GM19324 (cell line): ENCODE data around the gene KCNMB1.
"Not testable (repeated sequence)": the region's sequence is repeated elsewhere in the genome, so short reads cannot be mapped to it uniquely, and the experiment has no call there.

Source experiments
- ATAC-seq: cut with Tn5 transposase; IDR thresholded peaks from one replicate; pipeline ENCODE4 v1.9.1; 2021; ENCODE audit warnings: mild to moderate bottlenecking, moderate library complexity; ENCODE audit not compliant: unreplicated experiment, low FRiP score

Gene KCNMB1

DNA sequence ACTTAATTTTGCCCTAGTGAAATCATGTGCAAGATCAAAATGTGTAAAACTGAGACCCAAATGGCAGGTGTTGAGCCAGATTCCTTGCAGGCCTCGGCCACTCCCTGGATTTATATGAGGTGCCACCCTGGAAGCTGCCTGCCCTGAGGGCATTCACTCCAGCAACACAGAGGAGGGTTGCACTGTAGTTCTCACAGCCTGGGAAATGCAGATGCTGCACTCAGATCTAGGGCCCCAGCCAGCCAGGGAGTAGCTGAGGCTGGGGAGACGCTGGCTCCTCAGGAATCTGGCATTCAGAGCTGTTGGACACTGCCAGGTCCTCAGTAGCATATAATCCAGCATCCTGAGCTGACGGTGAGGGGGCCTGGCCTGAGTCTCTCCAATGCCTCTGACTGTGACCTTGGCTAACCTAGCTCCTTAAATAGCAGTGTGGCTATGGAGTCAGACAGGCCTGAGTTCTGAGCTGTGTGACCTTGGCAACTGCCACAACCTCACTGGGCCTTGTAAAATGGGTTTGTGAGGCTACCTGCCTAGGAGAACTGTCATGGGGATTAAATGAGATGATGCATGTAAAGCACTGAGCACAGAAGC, 8.7 kb downstream of the KCNMB1 start:
- no peak for ATAC-seq

DNA sequence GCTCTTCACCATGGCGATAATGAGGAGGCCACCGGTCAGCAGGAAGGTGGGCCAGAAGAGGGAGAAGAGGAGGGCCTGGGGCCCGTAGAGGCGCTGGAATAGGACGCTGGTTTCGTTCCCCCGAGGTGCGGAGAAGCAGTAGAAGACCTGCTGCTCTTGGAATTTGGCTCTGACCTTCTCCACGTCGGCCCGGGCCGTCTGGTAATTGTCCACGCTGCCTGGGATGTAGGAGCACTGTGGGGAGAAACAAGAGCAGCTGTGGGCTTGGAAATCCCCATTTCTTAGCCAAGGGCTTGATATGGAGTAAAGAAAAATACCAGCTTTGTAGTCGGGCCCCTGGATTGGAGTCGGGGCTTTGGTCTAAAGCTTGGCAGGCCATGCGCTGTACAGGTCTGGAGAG, 10.4 kb downstream of the KCNMB1 start:
- no peak for ATAC-seq

DNA sequence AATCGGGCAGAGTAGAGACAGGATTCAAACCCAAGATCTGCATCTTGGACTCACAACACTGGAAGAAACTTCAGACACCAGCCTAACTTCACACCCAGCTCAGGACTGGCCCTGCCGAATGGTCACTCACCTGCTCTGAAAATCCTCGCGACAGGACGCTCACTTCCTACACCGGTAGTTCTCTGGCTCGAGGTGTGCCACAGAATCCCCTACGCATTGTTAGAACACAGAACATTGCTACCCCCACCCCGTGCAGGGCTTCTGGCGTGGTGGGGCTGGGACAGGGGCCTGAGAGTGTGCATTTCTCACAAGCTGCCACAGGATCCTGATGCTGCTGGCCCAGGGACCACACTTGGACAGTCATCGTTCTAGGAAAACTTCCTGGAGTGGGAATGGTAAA, 12.1 kb downstream of the KCNMB1 start:
- no peak for ATAC-seq

DNA sequence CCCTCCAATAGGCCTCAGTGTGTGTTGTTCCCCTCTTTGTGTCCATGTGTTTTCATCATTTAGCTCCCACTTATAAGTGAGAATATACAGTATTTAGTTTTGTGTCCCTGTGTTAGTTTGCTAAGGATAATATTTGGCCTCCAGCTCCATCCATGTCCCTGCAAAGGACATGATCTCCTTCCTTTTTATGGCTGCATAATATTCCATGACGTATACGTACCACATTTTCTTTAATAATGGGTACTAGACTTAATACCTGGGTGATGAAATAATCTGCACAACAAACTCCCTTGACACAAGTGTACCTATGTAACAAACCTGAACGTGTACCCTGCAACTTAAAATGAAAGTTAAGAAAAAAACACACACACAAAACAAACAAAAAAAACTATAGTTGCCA, 12.6 kb downstream of the KCNMB1 start:
- not testable (repeated sequence) for ATAC-seq

DNA sequence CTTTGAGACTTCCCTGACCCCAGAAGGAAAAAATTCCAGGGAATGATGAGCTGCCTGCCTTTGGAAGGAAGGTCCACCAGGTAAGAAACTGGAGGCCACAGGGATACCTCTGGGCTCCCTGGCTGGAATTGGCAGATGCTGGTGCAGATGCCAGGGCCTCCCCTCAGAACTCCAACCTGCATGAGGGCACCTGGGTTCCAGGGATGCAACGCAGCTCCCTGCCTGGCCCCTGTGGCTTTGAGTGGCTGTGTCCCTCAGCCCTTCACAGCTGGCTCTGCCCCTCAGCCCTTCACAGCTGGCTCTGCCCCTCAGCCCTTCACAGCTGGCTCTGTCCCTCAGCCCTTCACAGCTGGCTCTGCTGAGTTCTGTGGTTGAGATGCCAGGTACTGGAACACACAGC, 13.9 kb downstream of the KCNMB1 start:
- ATAC-seq: no peak

DNA sequence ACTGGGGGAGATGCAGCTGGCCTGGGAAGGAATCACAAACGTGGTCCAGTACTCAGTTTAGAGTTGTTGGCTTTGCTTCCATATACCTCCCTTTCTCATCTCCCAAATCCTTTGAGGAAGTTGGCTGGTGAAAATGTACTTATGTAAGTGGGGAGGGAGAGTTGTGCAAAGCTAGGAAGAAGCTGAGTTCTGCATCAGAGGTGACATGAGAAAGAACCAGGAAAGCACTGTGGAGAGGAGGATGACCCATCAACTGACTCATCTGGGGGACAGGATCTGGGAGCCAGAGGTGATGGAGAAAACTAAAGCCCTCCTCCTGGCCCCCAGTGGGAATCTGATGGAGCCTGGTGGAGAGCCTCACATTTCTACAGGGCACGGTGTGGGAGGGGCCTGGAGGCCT, 16.2 kb downstream of the KCNMB1 start:
- ATAC-seq: no peak

DNA sequence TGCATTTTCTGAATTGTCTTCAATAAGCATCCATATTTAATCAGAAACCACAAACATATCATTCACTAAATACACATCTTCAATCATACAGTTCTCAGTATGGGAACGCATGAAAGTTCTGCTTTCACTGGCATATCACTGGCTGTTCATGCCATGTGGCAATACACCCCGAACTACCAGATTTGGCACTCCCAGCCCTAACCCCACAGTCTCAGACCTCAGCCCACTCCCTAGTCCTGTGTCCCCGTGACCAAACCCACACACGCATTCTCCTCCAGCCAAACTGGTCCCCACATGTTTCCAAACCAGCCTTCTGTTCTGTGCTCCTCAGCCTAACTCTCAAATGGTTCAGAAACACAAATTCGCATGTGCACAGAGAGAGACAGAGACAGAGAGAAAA, 20.6 kb downstream of the KCNMB1 start:
- no peak for ATAC-seq

DNA sequence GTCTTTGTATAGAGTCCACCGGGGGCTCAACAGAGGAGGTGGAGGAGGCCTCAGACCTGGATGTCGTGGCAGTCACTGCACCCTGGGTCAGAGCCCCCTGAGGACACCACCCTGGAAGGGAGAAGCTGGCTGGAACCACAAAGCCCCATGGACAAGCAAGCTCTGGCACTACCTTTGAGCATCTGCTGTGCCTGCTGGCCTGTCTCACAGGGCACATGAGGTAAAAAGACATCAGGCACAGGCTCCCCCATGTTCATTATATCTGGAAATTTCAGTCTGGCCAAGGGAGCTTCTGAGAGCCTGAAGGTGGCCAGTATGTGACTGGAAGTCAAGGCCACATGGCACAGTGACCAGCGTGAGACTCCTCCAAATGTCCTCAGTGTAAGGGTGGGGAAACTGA, 22.9 kb downstream of the KCNMB1 start:
- no peak for ATAC-seq

DNA sequence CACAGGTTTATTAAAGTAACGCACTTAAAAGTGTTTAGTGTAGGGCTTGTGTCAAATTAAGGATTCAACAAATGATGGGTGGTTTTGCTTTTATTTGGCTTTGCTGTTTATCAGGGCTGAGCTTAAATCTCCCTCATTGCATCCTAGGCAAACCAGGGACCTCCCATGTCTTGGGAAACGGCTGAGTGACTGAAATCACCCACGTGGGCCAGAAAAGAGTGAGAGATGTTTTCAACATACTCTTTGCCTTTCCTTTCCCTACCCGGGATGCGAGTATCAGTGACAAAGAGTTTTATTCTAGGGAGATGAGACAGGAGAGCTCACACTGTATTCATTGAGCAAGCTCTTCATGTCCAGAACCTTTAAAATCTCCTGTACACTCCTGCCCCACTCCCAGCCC, 23.3 kb downstream of the KCNMB1 start:
- no peak for ATAC-seq

DNA sequence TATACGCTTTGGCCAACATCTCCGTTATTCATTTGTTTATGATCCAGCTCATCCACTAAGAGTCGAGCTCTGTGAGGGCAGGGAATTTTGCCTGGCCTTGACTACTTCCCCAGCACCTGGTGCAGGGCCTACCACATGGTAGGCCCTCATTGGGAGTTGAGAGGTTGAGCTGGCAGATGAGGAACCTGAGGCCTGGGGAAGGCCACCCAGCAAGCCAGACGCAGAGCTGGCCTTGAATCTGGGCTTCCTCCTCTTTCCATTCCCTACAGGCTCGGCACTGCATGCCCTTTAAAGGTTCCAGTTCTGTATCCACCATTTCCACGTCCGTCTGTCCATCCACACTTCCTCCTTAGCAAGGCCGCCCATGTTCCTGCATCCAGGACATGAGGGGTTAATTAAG, 24.2 kb downstream of the KCNMB1 start:
- no peak for ATAC-seq

DNA sequence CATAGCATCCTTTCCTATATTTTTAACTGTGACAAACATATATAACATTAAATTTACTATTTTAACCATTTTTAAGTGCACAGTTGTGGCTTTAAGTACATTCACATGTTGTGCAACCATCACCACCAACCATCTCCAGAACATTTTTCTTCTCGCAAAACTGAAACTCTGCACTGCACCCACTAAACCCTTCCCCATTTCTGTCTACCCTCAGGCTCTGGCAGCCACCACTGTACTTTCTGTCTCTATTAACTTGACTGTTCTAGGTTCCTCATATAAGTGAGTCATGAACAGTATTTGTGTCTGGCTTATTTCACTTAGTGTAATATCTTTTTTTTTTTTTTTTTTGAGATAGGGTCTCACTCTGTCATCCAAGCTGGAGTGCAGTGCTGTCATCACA, 25.5 kb downstream of the KCNMB1 start:
- no peak for ATAC-seq

DNA sequence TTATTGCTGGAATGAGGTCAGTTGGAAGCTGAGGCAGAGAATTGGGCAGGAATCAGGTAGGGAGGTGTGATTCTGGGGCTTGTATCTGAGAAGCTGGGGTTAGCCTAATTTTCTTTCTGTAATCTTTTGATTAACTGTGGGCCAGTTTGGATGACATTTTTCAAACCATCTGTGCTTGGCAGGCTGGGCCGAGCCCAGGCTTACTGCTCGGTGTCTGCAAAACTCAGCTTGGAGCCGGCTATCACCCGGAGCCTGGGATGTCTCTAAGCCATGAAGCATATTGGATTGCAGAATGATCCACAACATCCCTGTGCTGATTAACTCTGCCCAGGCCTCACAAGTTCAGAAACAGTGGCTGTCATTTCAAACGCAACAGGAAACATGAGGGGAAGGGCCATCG, 26.5 kb downstream of the KCNMB1 start:
- no peak for ATAC-seq

DNA sequence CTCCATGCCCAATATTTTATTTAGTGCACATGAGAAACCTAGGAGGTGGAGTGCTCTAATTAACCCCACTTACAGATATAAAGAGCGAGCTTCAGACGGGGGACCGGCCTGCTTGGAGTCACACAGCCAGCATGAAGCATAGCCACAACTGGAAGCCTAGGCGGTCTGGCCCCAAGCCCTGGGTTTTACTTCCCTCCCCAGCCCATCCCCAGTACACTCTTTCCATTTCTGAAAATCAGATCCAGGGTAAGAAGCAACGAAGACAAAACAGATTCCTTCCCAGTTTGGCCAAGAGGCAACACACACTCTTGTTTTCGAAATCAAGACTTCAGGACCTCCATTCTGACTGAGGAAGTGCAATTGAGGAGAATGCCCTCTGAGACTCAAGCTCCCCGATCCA, 27.1 kb downstream of the KCNMB1 start:
- no peak for ATAC-seq

DNA sequence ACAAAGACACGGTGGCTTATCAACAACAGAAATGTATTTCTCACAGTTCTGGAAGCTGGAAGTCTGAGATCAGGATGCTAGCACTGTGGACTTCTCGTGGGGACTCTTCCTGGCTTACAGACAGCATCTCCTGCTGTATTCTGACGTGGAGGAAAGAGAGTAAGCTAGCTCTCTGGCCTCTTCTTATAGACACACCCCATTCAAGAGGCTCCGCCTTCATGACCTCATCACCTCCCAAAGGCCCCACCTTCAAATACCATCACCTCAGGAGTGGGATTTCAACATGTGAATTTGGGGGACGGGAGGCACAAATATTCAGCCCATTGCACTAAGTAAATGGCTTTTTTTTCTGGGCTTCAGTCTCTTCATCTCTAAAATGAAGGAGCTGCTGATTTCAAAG, 27.6 kb downstream of the KCNMB1 start:
- no peak for ATAC-seq

DNA sequence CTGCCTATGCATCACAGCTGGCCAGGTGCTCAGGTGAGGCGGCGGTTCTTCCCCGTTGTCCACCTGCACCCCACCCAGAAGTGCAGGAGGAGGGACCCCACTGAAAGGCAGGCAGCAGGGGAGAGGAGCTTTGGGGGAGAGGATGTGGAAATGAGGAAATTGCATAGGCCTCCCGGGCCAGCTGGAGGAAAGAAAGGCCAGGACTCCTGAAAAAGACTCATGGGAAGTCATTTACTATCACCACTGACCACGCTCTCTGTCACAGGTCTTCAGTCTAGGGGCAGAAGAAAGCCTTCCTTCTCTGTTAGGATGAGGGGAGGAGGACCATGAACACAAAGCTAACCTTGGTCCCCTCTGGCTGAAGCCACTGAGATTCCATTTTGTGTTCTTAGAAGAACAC, 28.1 kb downstream of the KCNMB1 start:
- no peak for ATAC-seq

DNA sequence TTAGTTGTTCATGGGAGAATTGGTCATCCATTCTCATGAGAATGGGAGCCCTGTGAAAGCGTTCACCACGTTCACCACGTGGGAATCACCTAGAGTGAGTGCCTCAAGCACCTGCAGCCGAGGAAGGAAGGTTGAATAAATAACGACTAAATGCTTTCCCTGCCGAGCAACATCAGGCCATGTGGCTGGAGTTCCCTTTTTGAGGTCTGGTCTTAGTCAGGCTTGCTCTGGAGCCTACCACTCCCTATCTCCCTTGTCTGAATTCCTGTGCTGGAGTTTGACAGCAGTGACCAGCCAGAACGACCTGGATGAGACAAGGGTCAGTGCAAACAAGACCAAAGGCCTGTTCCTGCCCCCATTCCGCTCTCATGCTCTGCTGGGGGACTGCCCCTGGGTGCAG, 28.5 kb downstream of the KCNMB1 start:
- no peak for ATAC-seq

DNA sequence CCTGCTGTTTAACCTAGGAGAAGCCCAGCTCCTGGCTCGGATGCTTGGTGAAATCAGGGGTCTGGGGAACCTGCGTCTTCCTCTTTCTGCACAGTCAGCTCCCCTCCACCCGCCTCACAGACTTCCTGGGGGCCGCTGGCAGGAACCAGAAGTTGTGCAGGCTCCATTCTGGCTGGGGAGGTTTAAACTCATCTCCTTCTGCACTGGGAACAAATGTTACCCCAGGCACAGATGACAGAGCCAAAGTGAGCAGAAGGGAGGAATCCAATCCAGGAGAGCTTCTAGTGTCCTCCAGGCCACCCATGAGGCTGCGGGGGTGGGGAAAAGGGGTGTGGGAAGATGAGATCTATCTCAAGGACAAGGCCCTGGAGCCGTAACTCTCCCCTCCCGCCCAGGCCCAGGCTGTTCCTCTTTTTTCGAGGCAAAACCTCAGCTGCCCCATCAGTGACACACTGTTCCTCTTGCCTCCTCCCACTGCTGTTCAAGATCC, 31.2 kb downstream of the KCNMB1 start:
- no peak for ATAC-seq

DNA sequence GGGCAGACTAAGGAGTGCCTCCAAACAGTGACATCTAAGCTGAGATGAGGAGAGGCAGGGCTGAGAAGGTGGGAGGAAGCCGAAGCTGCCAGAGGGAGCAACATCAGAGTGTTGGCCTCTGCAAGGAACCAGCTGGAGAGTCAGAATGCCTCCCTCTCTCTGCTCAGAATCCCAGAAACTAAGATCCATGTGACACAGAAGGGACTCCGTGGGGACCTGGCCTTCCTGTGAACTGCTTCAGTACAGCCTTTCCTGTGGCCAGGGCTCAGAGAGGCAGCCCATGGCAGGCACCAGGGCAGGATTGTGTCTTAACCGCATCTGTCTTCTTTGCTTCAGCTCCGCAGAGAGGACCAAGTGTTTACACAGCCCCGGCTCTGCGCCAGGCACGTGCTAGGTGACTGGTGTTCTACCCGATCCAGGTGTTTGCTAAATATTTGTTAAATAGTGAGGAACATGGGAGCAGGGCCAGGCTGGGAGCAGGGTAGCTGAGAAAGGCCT, 33.5 kb downstream of the KCNMB1 start:
- no peak for ATAC-seq

DNA sequence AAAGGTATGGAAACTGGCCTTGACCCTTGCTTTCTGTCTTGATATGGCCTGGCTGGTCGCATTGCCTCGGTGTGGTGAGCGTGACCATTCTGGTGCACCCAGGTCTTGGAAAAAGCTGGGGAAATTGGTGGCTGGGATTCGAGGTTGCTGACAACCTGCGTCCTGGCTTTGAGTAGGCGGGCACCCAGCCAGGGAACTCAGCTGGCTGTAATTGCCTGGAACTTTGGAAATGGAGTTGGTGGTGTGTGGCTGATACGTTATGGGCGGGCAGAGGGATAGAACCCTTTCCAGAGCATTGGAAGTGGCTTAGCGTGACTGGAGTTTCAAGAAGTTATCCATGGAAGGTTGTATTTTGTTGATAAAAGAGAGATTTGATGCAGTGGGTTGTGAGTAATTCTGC, 35.2 kb downstream of the KCNMB1 start:
- no peak for ATAC-seq

DNA sequence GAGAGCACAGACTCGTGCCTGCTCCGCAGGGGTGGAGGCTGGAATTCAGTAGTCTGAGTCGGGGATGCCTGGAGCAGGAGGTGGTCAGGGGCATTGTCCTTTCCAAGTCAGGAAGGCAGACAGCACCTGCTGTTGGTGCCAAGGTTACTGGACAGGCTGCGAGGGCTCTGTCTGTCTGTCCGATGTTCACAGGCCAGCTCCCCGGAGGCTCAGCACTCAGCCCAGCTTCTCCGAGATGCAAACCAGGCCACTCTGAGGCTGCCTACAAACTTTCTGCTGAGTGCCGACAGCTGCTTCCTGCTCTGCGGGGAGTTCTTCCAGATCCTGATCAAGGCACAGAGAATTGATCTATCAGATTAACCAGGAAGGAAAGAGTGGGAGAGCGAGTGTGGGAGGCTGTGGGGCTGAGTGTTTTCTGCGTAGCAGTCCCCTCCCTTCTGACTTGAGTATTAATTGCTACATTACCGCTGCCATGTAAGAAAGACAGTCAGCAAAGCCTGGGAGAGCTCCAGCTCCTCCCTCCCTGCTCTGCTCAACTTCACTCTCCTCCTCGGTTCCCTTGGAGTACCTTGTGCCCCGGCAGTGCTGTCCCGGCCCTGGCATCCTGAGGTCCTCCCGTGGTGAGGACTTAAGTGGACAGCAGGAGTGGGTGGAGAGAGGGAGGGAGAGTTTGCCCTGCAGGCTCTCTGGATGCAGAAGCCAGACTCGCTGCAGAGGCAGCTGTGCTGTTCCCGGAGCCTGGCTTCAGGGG, 36.0 kb downstream of the KCNMB1 start:
- no peak for ATAC-seq

DNA sequence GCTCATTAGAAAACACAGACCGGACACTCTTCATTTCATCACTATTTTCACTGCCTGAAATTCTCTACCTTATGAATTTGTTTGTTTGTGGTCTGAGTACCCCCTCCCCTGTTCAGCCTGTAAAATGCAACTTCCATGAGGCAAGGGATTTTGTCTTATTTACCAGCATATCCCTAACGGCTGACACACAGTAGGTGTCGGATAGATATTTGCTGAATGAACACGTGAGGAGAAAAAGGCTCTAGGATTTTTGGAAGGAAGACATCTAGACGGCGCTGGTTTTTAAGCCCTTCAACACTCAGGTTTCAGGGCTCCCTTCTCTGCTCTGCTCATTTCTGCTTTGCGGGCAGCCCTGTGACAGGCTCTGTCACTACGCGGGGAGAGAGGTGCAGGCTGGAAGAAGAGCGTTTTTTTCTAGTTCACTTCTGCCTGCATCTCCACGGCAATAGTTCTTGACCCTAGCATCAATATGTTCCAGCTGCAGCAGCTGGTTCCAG, 41.0 kb downstream of the KCNMB1 start:
- ATAC-seq: no peak

DNA sequence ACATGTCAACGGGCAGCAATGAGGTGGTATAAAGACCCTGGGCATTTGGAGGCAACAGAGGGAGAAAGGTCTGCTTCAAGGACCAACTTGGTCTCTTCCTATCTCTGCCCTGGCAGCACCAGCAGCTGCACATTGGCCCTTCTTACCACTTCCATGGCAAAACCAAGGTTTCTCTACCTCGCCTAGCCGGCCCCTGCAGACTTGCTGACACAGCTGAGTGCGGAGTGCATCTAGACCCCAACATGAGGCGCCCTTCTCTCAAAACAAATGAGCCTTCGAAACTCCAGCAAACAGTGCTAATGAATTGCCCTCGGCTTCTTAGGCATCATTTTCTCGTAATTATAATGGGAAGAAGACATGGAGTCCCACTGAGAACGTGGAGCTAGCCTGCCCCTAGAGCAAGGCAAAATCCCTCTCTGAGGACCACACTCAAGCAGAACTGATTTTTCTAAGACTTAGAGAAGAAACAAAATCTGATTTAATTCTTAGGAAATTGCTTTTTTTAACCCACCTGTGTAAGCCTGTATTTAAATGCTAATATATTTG, 42.1 kb downstream of the KCNMB1 start:
- no peak for ATAC-seq
